Testis (tissue), 2 donors: ENCODE measurements around the gene TPSD1.

Experiments used
- POLR2A ChIP-seq: fragments of 450-650 bp; IDR thresholded peaks from one replicate; pipeline ENCODE4 v1.6.1; 2017; ENCODE audit warnings: antibody characterized with exemption, mild to moderate bottlenecking, moderate library complexity
- TF ChIP-seq, protein P1 (sequence below), 3 experiments: fragments of 450-650 bp in 2 of 3; fragments of 200-600 bp in 1 of 3; sonication (generic) in 1 of 3; IDR thresholded peaks; one replicate each; pipeline ENCODE4 v1.5.1; 2016 to 2019; ENCODE audit warnings: antibody characterized with exemption in 3 of 3, mild to moderate bottlenecking in 2 of 3, moderate library complexity in 1 of 3

DNA sequence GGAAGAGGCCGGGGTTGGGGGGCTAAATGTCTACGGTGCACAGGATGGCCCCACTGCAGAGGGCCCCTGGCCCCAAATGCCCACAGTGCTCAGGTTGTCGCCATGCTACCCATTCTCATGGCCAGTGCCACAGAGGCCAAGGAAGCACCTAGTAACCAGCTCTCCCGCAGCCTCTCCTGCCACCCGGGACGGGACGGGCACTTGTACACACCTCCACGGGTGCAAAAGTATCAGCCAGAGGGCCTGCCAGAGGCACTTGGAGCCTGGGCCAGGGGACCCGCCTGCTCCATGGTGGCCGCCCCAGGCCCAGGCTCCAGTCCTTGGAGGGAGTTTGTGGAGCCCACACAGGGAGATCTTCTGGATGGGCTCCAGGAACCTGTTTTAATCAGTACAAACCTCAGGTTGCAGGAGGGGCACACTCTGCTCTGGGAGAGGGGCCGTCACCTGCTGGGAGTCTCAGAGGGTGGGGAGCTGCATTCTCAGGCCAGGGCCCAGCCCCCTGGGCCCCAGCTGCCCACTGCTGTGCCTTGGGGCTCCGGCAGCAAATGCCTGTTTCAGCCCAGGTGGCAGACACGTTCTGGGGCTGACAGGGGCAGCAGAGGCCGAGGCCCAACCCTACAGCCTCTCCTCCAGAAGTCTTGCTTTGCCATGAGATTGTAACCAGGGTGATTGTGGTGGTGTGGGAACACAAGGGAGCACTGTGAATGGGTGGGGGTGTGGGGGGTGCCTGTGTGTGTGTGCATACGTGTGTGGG is 7.9 kb downstream of the TPSD1 start:
- TF ChIP-seq, protein P1, sequence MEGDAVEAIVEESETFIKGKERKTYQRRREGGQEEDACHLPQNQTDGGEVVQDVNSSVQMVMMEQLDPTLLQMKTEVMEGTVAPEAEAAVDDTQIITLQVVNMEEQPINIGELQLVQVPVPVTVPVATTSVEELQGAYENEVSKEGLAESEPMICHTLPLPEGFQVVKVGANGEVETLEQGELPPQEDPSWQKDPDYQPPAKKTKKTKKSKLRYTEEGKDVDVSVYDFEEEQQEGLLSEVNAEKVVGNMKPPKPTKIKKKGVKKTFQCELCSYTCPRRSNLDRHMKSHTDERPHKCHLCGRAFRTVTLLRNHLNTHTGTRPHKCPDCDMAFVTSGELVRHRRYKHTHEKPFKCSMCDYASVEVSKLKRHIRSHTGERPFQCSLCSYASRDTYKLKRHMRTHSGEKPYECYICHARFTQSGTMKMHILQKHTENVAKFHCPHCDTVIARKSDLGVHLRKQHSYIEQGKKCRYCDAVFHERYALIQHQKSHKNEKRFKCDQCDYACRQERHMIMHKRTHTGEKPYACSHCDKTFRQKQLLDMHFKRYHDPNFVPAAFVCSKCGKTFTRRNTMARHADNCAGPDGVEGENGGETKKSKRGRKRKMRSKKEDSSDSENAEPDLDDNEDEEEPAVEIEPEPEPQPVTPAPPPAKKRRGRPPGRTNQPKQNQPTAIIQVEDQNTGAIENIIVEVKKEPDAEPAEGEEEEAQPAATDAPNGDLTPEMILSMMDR (IDR thresholded peaks at IDR 0.05) = no peak
- no peak for TF ChIP-seq POLR2A
